Endometrial microvascular endothelial cells (primary cell): ENCODE data around the gene RNASEH2C. TPM values are rescaled to one million over a fixed set of nuclear protein-coding genes. Genes with fewer than 3 reads are reported as not detected.
"Not testable (repeated sequence)": the region's sequence is repeated elsewhere in the genome, so short reads cannot be mapped to it uniquely, and the experiment has no call there.

Experiments used
- in situ Hi-C: cut with HindIII; loops from 2 replicates; pipeline ENCODE4 v1.10.0; 2017; ENCODE audit warnings: low sequenced_read_pairs, low pct_unique_long_range_greater_than_20kb; ENCODE audit errors: inconsistent ontology term
- total RNA-seq: library from RNA; depleted of rRNA; stranded (reverse); fragments of >200 nt; gene quantifications from one replicate; pipeline ENCODE4 v1.2.3, GENCODE V29; 2015; ENCODE audit errors: inconsistent ontology term

The RNASEH2C gene
- 110 TPM for total RNA-seq

- in situ Hi-C loops: no loop called here
Observed at GRCh38 chr11:65720211-65720934, at the start of gene RNASEH2C. RNASEH2C (minus strand) TSS chr11:65720798; CDS start chr11:65720758, 40 bp downstream.

- in situ Hi-C loops: not testable (repeated sequence)
Observed at GRCh38 chr11:65767806-65768205, 47.2 kb upstream of the RNASEH2C start.

GRCh38 chr11:65767406-65767805 lies 46.8 kb upstream of the RNASEH2C start:
- in situ Hi-C loops: no loop called here

- in situ Hi-C loops: no loop called here
Observed at GRCh38 chr11:65766535-65766934, 45.9 kb upstream of the RNASEH2C start.

- in situ Hi-C loops: no loop called here
Observed at GRCh38 chr11:65764434-65764833, 43.8 kb upstream of the RNASEH2C start.

- in situ Hi-C loops: not testable (repeated sequence)
Observed at GRCh38 chr11:65762816-65763215, 42.2 kb upstream of the RNASEH2C start.

- in situ Hi-C loops: not testable (repeated sequence)
Observed at GRCh38 chr11:65762169-65762568, 41.6 kb upstream of the RNASEH2C start.

- in situ Hi-C loops: no loop called here
Observed at GRCh38 chr11:65745049-65745448, 24.5 kb upstream of the RNASEH2C start.

- in situ Hi-C loops: no loop called here
Observed at GRCh38 chr11:65744699-65745042, 24.1 kb upstream of the RNASEH2C start.

- in situ Hi-C loops: no loop called here
Observed at GRCh38 chr11:65744026-65744698, 23.6 kb upstream of the RNASEH2C start.

- in situ Hi-C loops: no loop called here
Observed at GRCh38 chr11:65743681-65744025, 23.1 kb upstream of the RNASEH2C start.

- in situ Hi-C loops: no loop called here
Observed at GRCh38 chr11:65742353-65742752, 21.8 kb upstream of the RNASEH2C start.

GRCh38 chr11:65741185-65741584 lies 20.6 kb upstream of the RNASEH2C start:
- in situ Hi-C loops: no loop called here

- in situ Hi-C loops: no loop called here
Observed at GRCh38 chr11:65739022-65739421, 18.4 kb upstream of the RNASEH2C start.

GRCh38 chr11:65736810-65737209 lies 16.2 kb upstream of the RNASEH2C start:
- in situ Hi-C loops: no loop called here

GRCh38 chr11:65735111-65735510 lies 14.5 kb upstream of the RNASEH2C start:
- in situ Hi-C loops: not testable (repeated sequence)

- in situ Hi-C loops: no loop called here
Observed at GRCh38 chr11:65730461-65730860, 9.9 kb upstream of the RNASEH2C start.

- in situ Hi-C loops: no loop called here
Observed at GRCh38 chr11:65727865-65728264, 7.3 kb upstream of the RNASEH2C start.

- in situ Hi-C loops: no loop called here
Observed at GRCh38 chr11:65726660-65727059, 6.1 kb upstream of the RNASEH2C start.

- in situ Hi-C loops: no loop called here
Observed at GRCh38 chr11:65722261-65722660, 1.7 kb upstream of the RNASEH2C start.

GRCh38 chr11:65719871-65720210 lies 757 bp downstream of the RNASEH2C start:
- in situ Hi-C loops: no loop called here
